ENCODE results near the gene ANAPC16. TPM values are rescaled to one million over a fixed set of nuclear protein-coding genes. Genes with fewer than 3 reads are reported as not detected.
"Not testable (repeated sequence)": the region's sequence is repeated elsewhere in the genome, so short reads cannot be mapped to it uniquely, and the experiment has no call there.

The ANAPC16 gene
- total RNA-seq, 2 experiments from 2014 or later = 89.2 to 89.8 TPM

- DNase-seq (no peak), ATAC-seq (ENCODE audit: low read depth) (no peak)
- POLR2A ChIA-PET = interaction anchor here (0.7 to 10.9 kb wide), 4 partner anchors 11 to 51 kb away, joined by 3 to 225 read pairs (median 4); partner anchors contain the start of gene DDIT4
- no peaks in the 10 kb centered on the region for H3K27me3 Mint-ChIP-seq
- H3K9me3 Mint-ChIP-seq = no peaks in the 10 kb centered on the region
- no peak overlapping the region for H3K4me3 Mint-ChIP-seq
- H3K27ac Mint-ChIP-seq = no peak overlapping the region
- no peaks in the 10 kb centered on the region for H3K36me3 Mint-ChIP-seq
- peaks cover 35% of the 10 kb centered on the region for H3K4me1 Mint-ChIP-seq
Measured at GRCh38 chr10:72264536-72264935, 48.7 kb downstream of the ANAPC16 start.

GRCh38 chr10:72265508-72265907 lies 49.7 kb downstream of the ANAPC16 start:
- ATAC-seq (ENCODE audit: low read depth) = no peak
- Mint-ChIP-seq H3K9me3 (no peaks in the 10 kb centered on the region), H3K4me3 (no peak overlapping the region), H3K27ac (no peak overlapping the region), H3K36me3 (peaks cover 2% of the 10 kb centered on the region), H3K4me1 (peaks cover 28% of the 10 kb centered on the region), H3K27me3 (no peaks in the 10 kb centered on the region)
- DNase-seq = no peak
- POLR2A ChIA-PET = interaction anchor here (1.5 to 10.9 kb wide), 2 partner anchors 10 to 58 kb away, joined by 3 to 225 read pairs; partner anchors contain the start of gene DDIT4

- H3K4me3 Mint-ChIP-seq = no peak overlapping the region
- peaks cover 2% of the 10 kb centered on the region for H3K36me3 Mint-ChIP-seq
- H3K27me3 Mint-ChIP-seq = no peaks in the 10 kb centered on the region
- ATAC-seq (ENCODE audit: low read depth) = no peak
- peaks cover 34% of the 10 kb centered on the region for H3K4me1 Mint-ChIP-seq
- H3K27ac Mint-ChIP-seq = no peak overlapping the region
- no peak for DNase-seq
- no peaks in the 10 kb centered on the region for H3K9me3 Mint-ChIP-seq
- POLR2A ChIA-PET = interaction anchor here (0.7 to 10.9 kb wide), 4 partner anchors 9 to 57 kb away, joined by 3 to 225 read pairs (median 4); partner anchors contain the start of gene DDIT4
Measured at GRCh38 chr10:72265990-72266865, 50.4 kb downstream of the ANAPC16 start.

- POLR2A ChIA-PET = interaction anchor here (0.5 to 10.9 kb wide), 3 partner anchors 8 to 19 kb away, joined by 3 to 225 read pairs (median 4); partner anchors contain the start of gene DDIT4
- ATAC-seq (ENCODE audit: low read depth) (no peak), DNase-seq (no peak)
- H3K27ac Mint-ChIP-seq = peak overlapping the region; percentile 56
- no peaks in the 10 kb centered on the region for H3K9me3 Mint-ChIP-seq
- H3K4me1 Mint-ChIP-seq = peaks cover 30% of the 10 kb centered on the region
- H3K36me3 Mint-ChIP-seq = peaks cover 2% of the 10 kb centered on the region
- no peaks in the 10 kb centered on the region for H3K27me3 Mint-ChIP-seq
- H3K4me3 Mint-ChIP-seq = no peak overlapping the region
Measured at GRCh38 chr10:72267381-72267780, 51.6 kb downstream of the ANAPC16 start.

GRCh38 chr10:72267819-72268399 lies 52.1 kb downstream of the ANAPC16 start:
- Mint-ChIP-seq H3K36me3 (peaks cover 2% of the 10 kb centered on the region), H3K4me3 (no peak overlapping the region), H3K27me3 (no peaks in the 10 kb centered on the region), H3K4me1 (peaks cover 33% of the 10 kb centered on the region), H3K27ac (peak overlapping the region; percentile 56), H3K9me3 (no peaks in the 10 kb centered on the region)
- no peak for DNase-seq
- ATAC-seq (ENCODE audit: low read depth) = no peak
- POLR2A ChIA-PET = interaction anchor here (0.5 to 10.9 kb wide), 2 partner anchors 8 to 13 kb away, joined by 3 to 225 read pairs; partner anchors contain the start of gene DDIT4

GRCh38 chr10:72268475-72269200 lies 52.8 kb downstream of the ANAPC16 start:
- not testable (repeated sequence) for H3K36me3 Mint-ChIP-seq; H3K9me3 Mint-ChIP-seq; H3K4me3 Mint-ChIP-seq; ATAC-seq (ENCODE audit: low read depth); H3K27ac Mint-ChIP-seq; H3K27me3 Mint-ChIP-seq; DNase-seq
- H3K4me1 Mint-ChIP-seq = peaks cover 30% of the 10 kb centered on the region
- POLR2A ChIA-PET = interaction anchor here (0.7 kb wide), 1 partner anchor 18 kb away, joined by 4 read pairs; no protein-coding TSS in a partner anchor

GRCh38 chr10:72270607-72271281 lies 54.9 kb downstream of the ANAPC16 start:
- POLR2A ChIA-PET = interaction anchor here (0.6 to 1.4 kb wide), 3 partner anchors 10 to 84 kb away, joined by 3 to 10 read pairs (median 3); no protein-coding TSS in a partner anchor
- H3K27ac Mint-ChIP-seq = peak overlapping the region; percentile 61
- no peaks in the 10 kb centered on the region for H3K9me3 Mint-ChIP-seq
- no peak for DNase-seq
- H3K27me3 Mint-ChIP-seq = no peaks in the 10 kb centered on the region
- no peak for ATAC-seq (ENCODE audit: low read depth)
- peaks cover 21% of the 10 kb centered on the region for H3K36me3 Mint-ChIP-seq
- peak overlapping the region; percentile 44 for H3K4me3 Mint-ChIP-seq
- H3K4me1 Mint-ChIP-seq = peaks cover 27% of the 10 kb centered on the region

- DNase-seq (peak; percentile 78), ATAC-seq (ENCODE audit: low read depth) (peak; percentile 5)
- Mint-ChIP-seq H3K9me3 (no peaks in the 10 kb centered on the region), H3K27ac (peak overlapping the region; percentile 93), H3K27me3 (no peaks in the 10 kb centered on the region), H3K4me3 (peak overlapping the region; percentile 93), H3K36me3 (peaks cover 32% of the 10 kb centered on the region), H3K4me1 (peaks cover 40% of the 10 kb centered on the region)
- POLR2A ChIA-PET = interaction anchor here (0.5 to 53.3 kb wide), 20 partner anchors 11 to 974 kb away, joined by 3 to 1812 read pairs (median 4); partner anchors contain the start of genes ANAPC16, ASCC1, DNAJC9 and SPOCK2
Measured at GRCh38 chr10:72272689-72273409, 57.0 kb downstream of the ANAPC16 start.

GRCh38 chr10:72273410-72274212 lies 57.8 kb downstream of the ANAPC16 start, which contains the start of gene DDIT4:
TSS of gene DDIT4 (plus strand) at chr10:72273924. CDS start at chr10:72274217, 293 bp downstream.
- POLR2A ChIA-PET = interaction anchor here (0.5 to 53.3 kb wide), 24 partner anchors 11 to 973 kb away, joined by 3 to 1812 read pairs (median 4); partner anchors contain the start of genes ANAPC16, ASCC1, DNAJC9 and SPOCK2
- peak within 1 kb of the TSS; percentile 93 for H3K27ac Mint-ChIP-seq
- ATAC-seq (ENCODE audit: low read depth) = peak; percentile 91
- DNase-seq = peak; percentile 98
- no peaks in the 10 kb centered on the region for H3K9me3 Mint-ChIP-seq
- H3K4me3 Mint-ChIP-seq = peak within 1 kb of the TSS; percentile 93
- H3K27me3 Mint-ChIP-seq = no peaks in the 10 kb centered on the region
- peaks cover 47% of the 10 kb centered on the region for H3K4me1 Mint-ChIP-seq
- H3K36me3 Mint-ChIP-seq = peaks cover 32% of the 10 kb centered on the region

- Mint-ChIP-seq H3K36me3 (peaks cover 32% of the 10 kb centered on the region), H3K4me3 (peak overlapping the region; percentile 93)
- DNase-seq = no peak
Measured at GRCh38 chr10:72274213-72274729, 58.5 kb downstream of the ANAPC16 start.

More at GRCh38 chr10:72274213-72274729, 58.5 kb downstream of the ANAPC16 start:
- no peaks in the 10 kb centered on the region for H3K9me3 Mint-ChIP-seq
- no peaks in the 10 kb centered on the region for H3K27me3 Mint-ChIP-seq
- H3K27ac Mint-ChIP-seq = peak overlapping the region; percentile 93
- peak; percentile 8 for ATAC-seq (ENCODE audit: low read depth)
- peaks cover 48% of the 10 kb centered on the region for H3K4me1 Mint-ChIP-seq
- POLR2A ChIA-PET = interaction anchor here (1.0 to 53.3 kb wide), 16 partner anchors 10 to 973 kb away, joined by 3 to 1812 read pairs (median 10); partner anchors contain the start of genes ANAPC16, ASCC1, DNAJC9 and SPOCK2
